NCI-H2029 (cell line): ENCODE measurements around the gene PVR.
A peak's percentile ranks its signal among the peaks of the same experiment; 100 is the strongest.
"Not testable (repeated sequence)": the region's sequence is repeated elsewhere in the genome, so short reads cannot be mapped to it uniquely, and the experiment has no call there.

Experiments used
- DNase-seq: peaks from one replicate; lab custom pipeline; 2025; lab: John Stamatoyannopoulos, UW

Gene PVR

GRCh38 chr19:44701228-44701627 lies 57.5 kb downstream of the PVR start:
- DNase-seq = no peak

GRCh38 chr19:44702551-44703176 lies 59.0 kb downstream of the PVR start:
- no peak for DNase-seq

- no peak for DNase-seq
These were observed 59.8 kb downstream of the PVR start for GRCh38 chr19:44703336-44704078.

GRCh38 chr19:44704982-44705381 lies 61.3 kb downstream of the PVR start:
- no peak for DNase-seq

GRCh38 chr19:44705502-44706010 lies 61.8 kb downstream of the PVR start:
- no peak for DNase-seq

- DNase-seq = no peak
These were observed 63.0 kb downstream of the PVR start for GRCh38 chr19:44706506-44707236.

GRCh38 chr19:44707794-44708193 lies 64.1 kb downstream of the PVR start:
- DNase-seq = no peak

GRCh38 chr19:44708940-44709339 lies 65.2 kb downstream of the PVR start:
- no peak for DNase-seq

GRCh38 chr19:44709434-44710266 lies 65.9 kb downstream of the PVR start:
- not testable (repeated sequence) for DNase-seq

- no peak for DNase-seq
These were observed 66.8 kb downstream of the PVR start for GRCh38 chr19:44710483-44710882.

GRCh38 chr19:44712864-44713515 lies 69.3 kb downstream of the PVR start:
- peak; percentile 16 for DNase-seq
